ENCODE data around the gene GPC3.

GRCh38 chrX:133774807-133775206 lies 210.6 kb downstream of the GPC3 start:
- no peak for TF ChIP-seq CTCF (IDR thresholded peaks at IDR 0.05; ENCODE audit: low read depth, low read length, poor library complexity, severe bottlenecking)
- no peak for TF ChIP-seq EZH2phosphoT487 (IDR thresholded peaks at IDR 0.05; ENCODE audit: borderline replicate concordance, low read length)

All from DOHH2 (cell line).